Hair follicle dermal papilla cell (primary cell): ENCODE measurements around the gene ENPP3. TPM values are rescaled to one million over a fixed set of nuclear protein-coding genes. Genes with fewer than 3 reads are reported as not detected.

ENCODE experiments used
- small RNA-seq: library from RNA; depleted of rRNA; stranded (forward); fragments of <200 nt; gene quantifications from one replicate; pipeline ENCODE3, GENCODE V24; 2012
- total RNA-seq: library from RNA; depleted of rRNA; stranded (reverse); fragments of >200 nt; gene quantifications from 2 replicates; pipeline ENCODE4 v1.2.3, GENCODE V29; 2012

Gene ENPP3
- total RNA-seq: 0.12 TPM in 1 of 2 replicates, not detected in the other

GRCh38 chr6:131636880-131637792 is at the start of gene ENPP3:
Gene ENPP3, plus strand, starts transcription at chr6:131637302. Its CDS starts 83 bp downstream, at chr6:131637385.

GRCh38 chr6:131627724-131628682 is 9.1 kb upstream of the ENPP3 start, which contains the start of gene MED23:
Gene MED23, minus strand, starts transcription at chr6:131628242. Its CDS starts 193 bp downstream, at chr6:131628049.

GRCh38 chr6:131710917-131711316 is 73.8 kb downstream of the ENPP3 start, which contains the start of gene CTAGE9:
Gene CTAGE9, minus strand, starts transcription at chr6:131711017. Its CDS starts 0 bp downstream, at chr6:131711017.

Small RNA genes lying within 50 kb of the gene (small RNA-seq; reads per million reads assigned to genes)
- gene MIR548H5 (not detected), gene RNU4-18P (not detected)

Other genes starting within 250 kb of the ENPP3 start
- not detected in 2 replicates for gene ARG1, start 64.1 kb upstream of the ENPP3 start, total RNA-seq
- 26.5 and 37.0 TPM in 2 replicates for gene MED23, start 9.1 kb upstream of the ENPP3 start, total RNA-seq
- not detected in 2 replicates for gene OR2A4, start 64.1 kb downstream of the ENPP3 start, total RNA-seq
- not detected in 2 replicates for gene CTAGE9, start 73.7 kb downstream of the ENPP3 start, total RNA-seq
- 12.8 and 22.7 TPM in 2 replicates for gene ENPP1, start 170.7 kb downstream of the ENPP3 start, total RNA-seq